ENCODE measurements around the gene UBE3C. TPM values are rescaled to one million over a fixed set of nuclear protein-coding genes. Genes with fewer than 3 reads are reported as not detected.

UBE3C gene
- total RNA-seq, 5 donors from 2014 or later (not counting 1 experiment from before 2014, with no cell fraction given) = 50.1 to 56.8 (median 55.1) TPM

- POLR2A ChIA-PET = no interaction called here
- Mint-ChIP-seq H3K4me1 (peaks cover 0 to 4% (median 0%) of the 10 kb centered on the region in 3 donors), H3K27ac (no peak overlapping the region), H3K36me3 (no peaks in the 10 kb centered on the region), H3K4me3 (no peak overlapping the region), H3K27me3 (no peaks in the 10 kb centered on the region), H3K9me3 (no peaks in the 10 kb centered on the region)
- H3K4me3 ChIP-seq (ENCODE audit: control insufficient read depth in 1 of 2, extremely low read depth in 1 of 2, low read length in 1 of 2) = no peak overlapping the region
- 86% methylated on average over 8 of the region's 9 CpGs for WGBS (ENCODE audit: insufficient coverage)
- no peaks in the 10 kb centered on the region for H3K9me3 ChIP-seq
- H3K36me3 ChIP-seq (ENCODE audit: control insufficient read depth in 2 of 2, extremely low read depth in 1 of 2, insufficient read depth in 1 of 2, low read length in 1 of 2) = no peaks in the 10 kb centered on the region
- no peak overlapping the region for H3K27ac ChIP-seq (ENCODE audit: low read length)
- DNase-seq = no peak
- ATAC-seq (replicated peaks in 1 of 4) = no peak
- H3K4me1 ChIP-seq (ENCODE audit: control insufficient read depth in 1 of 2, extremely low read depth in 1 of 2, insufficient read depth in 2 of 2, low read length in 2 of 2) = no peaks in the 10 kb centered on the region
- H3K27me3 ChIP-seq (replicated peaks in 1 of 2; ENCODE audit: control insufficient read depth in 2 of 2, extremely low read depth in 1 of 2, insufficient read depth in 2 of 2, low read length in 1 of 2) = peaks cover 0 to 10% of the 10 kb centered on the region in 2 experiments
- CTCF ChIA-PET = no interaction called here
These were observed 153.5 kb downstream of the UBE3C start for GRCh38 chr7:157292258-157292657.

DNA sequence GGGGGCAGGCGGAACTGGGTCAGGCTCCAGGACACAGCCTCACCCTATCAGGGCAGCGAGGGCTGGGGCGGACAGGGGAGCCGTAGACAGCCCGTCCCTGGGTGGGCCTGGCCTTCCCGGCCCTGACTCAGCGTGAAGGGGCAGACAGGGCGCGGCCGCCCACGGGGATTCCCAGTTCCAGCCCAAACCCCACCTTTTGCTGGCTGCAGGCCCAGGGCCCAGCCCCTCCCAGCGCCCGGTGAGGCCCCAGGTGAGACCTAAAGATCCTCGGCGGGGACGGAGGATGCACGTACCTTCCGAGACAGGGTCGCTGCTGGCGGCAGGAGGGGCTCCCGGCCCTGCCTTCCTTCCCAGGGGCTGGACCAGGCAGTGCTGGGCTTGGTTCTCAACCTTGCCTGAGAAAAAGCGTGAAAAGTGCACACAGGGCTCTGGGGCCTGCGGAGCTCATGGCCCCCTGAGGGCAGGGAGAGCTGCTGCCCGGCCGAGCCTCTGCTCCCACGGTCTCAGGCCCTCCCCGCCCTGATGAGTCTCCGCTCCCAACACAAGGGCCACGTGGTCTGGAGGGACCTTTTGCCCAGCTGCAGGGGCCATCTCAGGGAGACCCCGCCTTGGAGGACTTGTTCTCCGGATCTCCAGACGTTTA, 154.2 kb downstream of the UBE3C start:
- WGBS (ENCODE audit: insufficient coverage) = 85% methylated on average over 32 of the region's 32 CpGs
- no peak for ATAC-seq (replicated peaks in 1 of 4)
- DNase-seq = no peak

GRCh38 chr7:157293413-157293788, 154.7 kb downstream of the UBE3C start:
- ATAC-seq (replicated peaks in 1 of 4) = no peak
- H3K27me3 ChIP-seq (replicated peaks in 1 of 2; ENCODE audit: control insufficient read depth in 2 of 2, extremely low read depth in 1 of 2, insufficient read depth in 2 of 2, low read length in 1 of 2) = peaks cover 0 to 10% of the 10 kb centered on the region in 2 experiments
- H3K4me1 ChIP-seq (ENCODE audit: control insufficient read depth in 1 of 2, extremely low read depth in 1 of 2, insufficient read depth in 2 of 2, low read length in 2 of 2) = no peaks in the 10 kb centered on the region
- H3K36me3 ChIP-seq (ENCODE audit: control insufficient read depth in 2 of 2, extremely low read depth in 1 of 2, insufficient read depth in 1 of 2, low read length in 1 of 2) = no peaks in the 10 kb centered on the region
- CTCF ChIA-PET = no interaction called here
- H3K9me3 ChIP-seq = no peaks in the 10 kb centered on the region
- H3K27ac ChIP-seq (ENCODE audit: low read length) = no peak overlapping the region
- Mint-ChIP-seq H3K27ac (no peak overlapping the region), H3K4me1 (peaks cover 0 to 4% (median 2%) of the 10 kb centered on the region in 3 donors), H3K27me3 (no peaks in the 10 kb centered on the region), H3K4me3 (no peak overlapping the region), H3K9me3 (no peaks in the 10 kb centered on the region), H3K36me3 (no peaks in the 10 kb centered on the region)
- H3K4me3 ChIP-seq (ENCODE audit: control insufficient read depth in 1 of 2, extremely low read depth in 1 of 2, low read length in 1 of 2) = no peak overlapping the region
- 94% methylated on average over 12 of the region's 13 CpGs for WGBS (ENCODE audit: insufficient coverage)
- POLR2A ChIA-PET = no interaction called here
- no peak for DNase-seq

More for the DNA sequence above, 154.2 kb downstream of the UBE3C start:
- Mint-ChIP-seq H3K36me3 (no peaks in the 10 kb centered on the region), H3K4me3 (no peak overlapping the region), H3K9me3 (no peaks in the 10 kb centered on the region), H3K27me3 (no peaks in the 10 kb centered on the region), H3K27ac (no peak overlapping the region), H3K4me1 (peaks cover 0 to 4% (median 1%) of the 10 kb centered on the region in 3 donors)
- no peak overlapping the region for H3K27ac ChIP-seq (ENCODE audit: low read length)
- no peak overlapping the region for H3K4me3 ChIP-seq (ENCODE audit: control insufficient read depth in 1 of 2, extremely low read depth in 1 of 2, low read length in 1 of 2)
- peaks cover 0 to 10% of the 10 kb centered on the region in 2 experiments for H3K27me3 ChIP-seq (replicated peaks in 1 of 2; ENCODE audit: control insufficient read depth in 2 of 2, extremely low read depth in 1 of 2, insufficient read depth in 2 of 2, low read length in 1 of 2)
- ChIA-PET CTCF (no interaction called here), POLR2A (no interaction called here)
- H3K36me3 ChIP-seq (ENCODE audit: control insufficient read depth in 2 of 2, extremely low read depth in 1 of 2, insufficient read depth in 1 of 2, low read length in 1 of 2) = no peaks in the 10 kb centered on the region
- H3K9me3 ChIP-seq = no peaks in the 10 kb centered on the region
- H3K4me1 ChIP-seq (ENCODE audit: control insufficient read depth in 1 of 2, extremely low read depth in 1 of 2, insufficient read depth in 2 of 2, low read length in 2 of 2) = no peaks in the 10 kb centered on the region

- peaks cover 0 to 10% of the 10 kb centered on the region in 2 experiments for H3K27me3 ChIP-seq (replicated peaks in 1 of 2; ENCODE audit: control insufficient read depth in 2 of 2, extremely low read depth in 1 of 2, insufficient read depth in 2 of 2, low read length in 1 of 2)
- peaks cover 0 to 12% of the 10 kb centered on the region in 2 experiments for H3K4me1 ChIP-seq (ENCODE audit: control insufficient read depth in 1 of 2, extremely low read depth in 1 of 2, insufficient read depth in 2 of 2, low read length in 2 of 2)
- H3K27me3 Mint-ChIP-seq = no peaks in the 10 kb centered on the region
- DNase-seq (no peak), ATAC-seq (replicated peaks in 1 of 4) (no peak)
- H3K36me3 Mint-ChIP-seq = no peaks in the 10 kb centered on the region
- no peak overlapping the region for H3K4me3 Mint-ChIP-seq
- POLR2A ChIA-PET = no interaction called here
- no peak overlapping the region for H3K27ac ChIP-seq (ENCODE audit: low read length)
- peaks cover 0 to 14% (median 12%) of the 10 kb centered on the region in 3 donors for H3K4me1 Mint-ChIP-seq
- no peaks in the 10 kb centered on the region for H3K9me3 ChIP-seq
- no peak overlapping the region for H3K27ac Mint-ChIP-seq
- CTCF ChIA-PET = no interaction called here
- no peaks in the 10 kb centered on the region for H3K9me3 Mint-ChIP-seq
- no peaks in the 10 kb centered on the region for H3K36me3 ChIP-seq (ENCODE audit: control insufficient read depth in 2 of 2, extremely low read depth in 1 of 2, insufficient read depth in 1 of 2, low read length in 1 of 2)
- no peak overlapping the region for H3K4me3 ChIP-seq (ENCODE audit: control insufficient read depth in 1 of 2, extremely low read depth in 1 of 2, low read length in 1 of 2)
- WGBS (ENCODE audit: insufficient coverage) = 79% methylated on average over 8 of the region's 12 CpGs
These were observed 156.0 kb downstream of the UBE3C start for GRCh38 chr7:157294773-157295172.

GRCh38 chr7:157295338-157295737, 156.6 kb downstream of the UBE3C start:
- peaks cover 0 to 18% of the 10 kb centered on the region in 2 experiments for H3K4me1 ChIP-seq (ENCODE audit: control insufficient read depth in 1 of 2, extremely low read depth in 1 of 2, insufficient read depth in 2 of 2, low read length in 2 of 2)
- no peak for DNase-seq
- CTCF ChIA-PET = no interaction called here
- Mint-ChIP-seq H3K27ac (no peak overlapping the region), H3K9me3 (no peaks in the 10 kb centered on the region), H3K4me1 (peaks cover 0 to 14% (median 13%) of the 10 kb centered on the region in 3 donors), H3K4me3 (no peak overlapping the region), H3K36me3 (no peaks in the 10 kb centered on the region), H3K27me3 (no peaks in the 10 kb centered on the region)
- ATAC-seq (replicated peaks in 1 of 4) = no peak
- no peaks in the 10 kb centered on the region for H3K36me3 ChIP-seq (ENCODE audit: control insufficient read depth in 2 of 2, extremely low read depth in 1 of 2, insufficient read depth in 1 of 2, low read length in 1 of 2)
- peaks cover 0 to 10% of the 10 kb centered on the region in 2 experiments for H3K27me3 ChIP-seq (replicated peaks in 1 of 2; ENCODE audit: control insufficient read depth in 2 of 2, extremely low read depth in 1 of 2, insufficient read depth in 2 of 2, low read length in 1 of 2)
- H3K9me3 ChIP-seq = no peaks in the 10 kb centered on the region
- no peak overlapping the region for H3K27ac ChIP-seq (ENCODE audit: low read length)
- POLR2A ChIA-PET = no interaction called here
- H3K4me3 ChIP-seq (ENCODE audit: control insufficient read depth in 1 of 2, extremely low read depth in 1 of 2, low read length in 1 of 2) = no peak overlapping the region
- 94% methylated on average over 9 of the region's 12 CpGs for WGBS (ENCODE audit: insufficient coverage)

GRCh38 chr7:157297185-157297584, 158.5 kb downstream of the UBE3C start:
- ATAC-seq (replicated peaks in 1 of 4) (no peak), DNase-seq (no peak)
- Histone ChIP-seq H3K4me3 (ENCODE audit: control insufficient read depth in 1 of 2, extremely low read depth in 1 of 2, low read length in 1 of 2) (no peak overlapping the region), H3K9me3 (no peaks in the 10 kb centered on the region), H3K4me1 (ENCODE audit: control insufficient read depth in 1 of 2, extremely low read depth in 1 of 2, insufficient read depth in 2 of 2, low read length in 2 of 2) (peaks cover 6 to 36% of the 10 kb centered on the region in 2 experiments), H3K36me3 (ENCODE audit: control insufficient read depth in 2 of 2, extremely low read depth in 1 of 2, insufficient read depth in 1 of 2, low read length in 1 of 2) (no peaks in the 10 kb centered on the region), H3K27ac (ENCODE audit: low read length) (no peak overlapping the region), H3K27me3 (replicated peaks in 1 of 2; ENCODE audit: control insufficient read depth in 2 of 2, extremely low read depth in 1 of 2, insufficient read depth in 2 of 2, low read length in 1 of 2) (peaks cover 0 to 8% of the 10 kb centered on the region in 2 experiments)
- H3K4me1 Mint-ChIP-seq = peaks cover 9 to 27% (median 25%) of the 10 kb centered on the region in 3 donors
- POLR2A ChIA-PET = no interaction called here
- no peak overlapping the region for H3K4me3 Mint-ChIP-seq
- no peaks in the 10 kb centered on the region for H3K36me3 Mint-ChIP-seq
- H3K27me3 Mint-ChIP-seq = no peaks in the 10 kb centered on the region
- no peak overlapping the region for H3K27ac Mint-ChIP-seq
- CTCF ChIA-PET = no interaction called here
- no peaks in the 10 kb centered on the region for H3K9me3 Mint-ChIP-seq
- 87% methylated on average over 8 of the region's 13 CpGs for WGBS (ENCODE audit: insufficient coverage)

GRCh38 chr7:157299317-157299612, 160.5 kb downstream of the UBE3C start:
- H3K4me3 Mint-ChIP-seq = peak overlapping the region in 1 of 3 donors; percentile 43
- CTCF ChIA-PET = no interaction called here
- peak overlapping the region in 1 of 2 donors; percentile 59 for H3K27ac Mint-ChIP-seq

More at GRCh38 chr7:157299317-157299612, 160.5 kb downstream of the UBE3C start:
- ATAC-seq (replicated peaks in 1 of 4) (no peak), DNase-seq (no peak)
- H3K36me3 Mint-ChIP-seq = no peaks in the 10 kb centered on the region
- H3K4me1 Mint-ChIP-seq = peaks cover 21 to 41% (median 40%) of the 10 kb centered on the region in 3 donors
- H3K4me1 ChIP-seq (ENCODE audit: control insufficient read depth in 1 of 2, extremely low read depth in 1 of 2, insufficient read depth in 2 of 2, low read length in 2 of 2) = peaks cover 9 to 50% of the 10 kb centered on the region in 2 experiments
- no peaks in the 10 kb centered on the region for H3K9me3 Mint-ChIP-seq
- POLR2A ChIA-PET = no interaction called here
- H3K27ac ChIP-seq (ENCODE audit: low read length) = no peak overlapping the region
- 92% methylated on average over 3 of the region's 3 CpGs for WGBS (ENCODE audit: insufficient coverage)
- H3K27me3 ChIP-seq (replicated peaks in 1 of 2; ENCODE audit: control insufficient read depth in 2 of 2, extremely low read depth in 1 of 2, insufficient read depth in 2 of 2, low read length in 1 of 2) = peaks cover 0 to 8% of the 10 kb centered on the region in 2 experiments
- H3K27me3 Mint-ChIP-seq = no peaks in the 10 kb centered on the region
- H3K9me3 ChIP-seq = no peaks in the 10 kb centered on the region
- H3K36me3 ChIP-seq (ENCODE audit: control insufficient read depth in 2 of 2, extremely low read depth in 1 of 2, insufficient read depth in 1 of 2, low read length in 1 of 2) = no peaks in the 10 kb centered on the region
- no peak overlapping the region for H3K4me3 ChIP-seq (ENCODE audit: control insufficient read depth in 1 of 2, extremely low read depth in 1 of 2, low read length in 1 of 2)

Measured in T-cell (primary cell).